ENCODE results near the gene HHAT.

DNA sequence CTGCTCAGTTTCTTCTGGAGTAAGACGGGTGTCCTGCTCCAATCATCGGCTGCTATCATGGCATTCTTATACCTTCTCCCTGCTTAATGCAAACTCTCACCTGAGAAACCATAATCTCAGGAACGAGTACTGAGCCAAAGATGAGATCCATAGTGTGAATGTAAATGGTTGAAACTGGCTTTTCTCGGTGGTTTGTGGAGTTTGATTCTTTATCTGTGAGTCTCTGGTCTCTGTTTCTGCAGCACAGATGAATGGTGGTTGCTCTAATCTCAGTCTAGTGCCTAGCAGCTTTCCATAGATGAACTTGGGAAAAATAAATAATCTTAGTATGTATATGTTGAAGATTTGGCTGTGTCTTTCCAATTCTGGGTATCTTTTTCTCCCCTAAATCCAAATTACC lies 274.4 kb downstream of the HHAT start:
- TF ChIP-seq, protein P1, sequence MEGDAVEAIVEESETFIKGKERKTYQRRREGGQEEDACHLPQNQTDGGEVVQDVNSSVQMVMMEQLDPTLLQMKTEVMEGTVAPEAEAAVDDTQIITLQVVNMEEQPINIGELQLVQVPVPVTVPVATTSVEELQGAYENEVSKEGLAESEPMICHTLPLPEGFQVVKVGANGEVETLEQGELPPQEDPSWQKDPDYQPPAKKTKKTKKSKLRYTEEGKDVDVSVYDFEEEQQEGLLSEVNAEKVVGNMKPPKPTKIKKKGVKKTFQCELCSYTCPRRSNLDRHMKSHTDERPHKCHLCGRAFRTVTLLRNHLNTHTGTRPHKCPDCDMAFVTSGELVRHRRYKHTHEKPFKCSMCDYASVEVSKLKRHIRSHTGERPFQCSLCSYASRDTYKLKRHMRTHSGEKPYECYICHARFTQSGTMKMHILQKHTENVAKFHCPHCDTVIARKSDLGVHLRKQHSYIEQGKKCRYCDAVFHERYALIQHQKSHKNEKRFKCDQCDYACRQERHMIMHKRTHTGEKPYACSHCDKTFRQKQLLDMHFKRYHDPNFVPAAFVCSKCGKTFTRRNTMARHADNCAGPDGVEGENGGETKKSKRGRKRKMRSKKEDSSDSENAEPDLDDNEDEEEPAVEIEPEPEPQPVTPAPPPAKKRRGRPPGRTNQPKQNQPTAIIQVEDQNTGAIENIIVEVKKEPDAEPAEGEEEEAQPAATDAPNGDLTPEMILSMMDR (conservative IDR thresholded peaks at IDR 0.05; ENCODE audit: low read length): no peak
- no peak for TF ChIP-seq EZH2phosphoT487 (IDR thresholded peaks at IDR 0.05; ENCODE audit: borderline replicate concordance, low read depth, low read length)
